Measurements from ENCODE around the gene EMID1. TPM values are rescaled to one million over a fixed set of nuclear protein-coding genes. Genes with fewer than 3 reads are reported as not detected.

Gene EMID1
- total RNA-seq, result 0.14 and 0.51 TPM in 2 replicates

DNA sequence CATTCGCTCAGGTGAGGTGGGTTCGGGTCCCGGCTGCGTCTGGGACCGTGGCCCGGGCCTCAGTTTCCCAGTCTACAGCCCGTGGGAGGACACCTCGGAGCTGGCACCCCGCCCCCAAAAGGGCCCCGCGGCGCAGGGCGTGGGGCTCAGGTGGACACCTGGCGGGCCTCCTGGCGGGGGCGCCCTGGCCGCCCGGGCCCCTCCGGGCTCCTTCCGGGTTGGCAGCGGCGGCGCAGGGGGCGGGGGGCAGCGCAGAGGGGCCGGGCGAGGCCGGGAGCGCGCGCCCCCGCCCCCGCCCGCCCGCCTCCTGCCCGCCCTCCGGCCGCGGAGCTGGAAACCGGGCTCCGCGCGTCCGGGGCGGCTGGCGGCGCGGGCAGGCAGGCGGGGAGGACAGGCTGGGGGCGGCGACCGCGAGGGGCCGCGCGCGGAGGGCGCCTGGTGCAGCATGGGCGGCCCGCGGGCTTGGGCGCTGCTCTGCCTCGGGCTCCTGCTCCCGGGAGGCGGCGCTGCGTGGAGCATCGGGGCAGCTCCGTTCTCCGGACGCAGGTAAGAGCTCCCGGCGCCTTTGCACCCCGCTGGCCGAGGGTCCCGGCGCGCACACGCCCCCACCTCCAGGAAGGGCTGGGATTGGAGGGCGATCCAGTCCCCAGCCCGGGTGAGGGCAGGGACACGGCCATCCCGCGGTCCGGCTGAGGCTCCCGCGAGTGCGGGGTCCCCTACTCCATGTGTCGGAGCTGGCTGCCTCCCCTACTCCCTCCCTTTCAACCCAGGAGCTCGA, at the start of gene EMID1:
EMID1 (plus strand) TSS at position 303 of the 778 bp plus-strand sequence; CDS start at position 446, 143 bp downstream.

GRCh38 chr22:29267858-29268510, 62.3 kb downstream of the EMID1 start, which contains the start of the genes EWSR1 and RHBDD3:
TSS of gene EWSR1 (plus strand) at chr22:29268268. CDS start at chr22:29268337, 69 bp downstream.
TSS of gene RHBDD3 (minus strand) at chr22:29267981. CDS start at chr22:29265626, 2,355 bp downstream.

DNA sequence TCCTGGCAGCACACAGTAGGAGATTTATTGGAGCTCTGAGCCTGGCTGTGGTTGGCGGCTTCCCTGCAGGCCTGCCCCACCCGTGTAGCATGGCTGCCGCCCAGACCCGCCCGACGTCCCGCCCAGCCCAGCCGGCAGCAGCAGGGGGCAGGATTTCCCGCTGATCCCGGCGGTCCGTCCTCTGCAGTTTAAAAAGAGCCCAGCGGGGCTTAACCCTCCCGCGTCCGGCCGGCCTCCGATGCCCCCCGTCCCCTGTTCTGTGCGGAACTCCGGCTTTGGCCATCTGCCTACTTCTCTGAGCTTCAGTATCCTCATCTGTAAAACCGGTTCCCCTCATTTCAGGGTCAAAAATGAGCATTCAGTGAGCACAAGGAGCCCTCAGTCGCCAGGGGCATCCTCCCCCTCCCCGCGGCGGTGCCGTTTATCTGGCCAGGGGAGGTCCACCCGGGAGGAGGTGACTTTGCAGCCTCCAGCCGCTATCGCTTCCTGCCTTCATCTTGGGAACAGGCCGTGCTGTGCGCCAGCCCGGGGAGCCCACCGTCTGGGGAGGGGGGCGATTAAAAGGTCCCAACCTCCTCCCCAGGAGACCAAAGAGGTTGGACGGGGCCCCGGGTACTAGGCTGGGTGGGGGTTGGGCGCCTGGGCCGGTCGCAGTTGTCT, 100.6 kb downstream of the EMID1 start, which contains the start of gene GAS2L1:
GAS2L1 (plus strand) TSS at position 476 of the 660 bp plus-strand sequence. CDS start 1,456 bp downstream, outside the sequence.

Other genes starting within 250 kb of the EMID1 start
- not detected in 2 replicates for gene C22orf31, start 144.1 kb upstream of the EMID1 start, total RNA-seq
- 16.2 and 30.4 TPM in 2 replicates for gene KREMEN1, start 132.9 kb upstream of the EMID1 start, total RNA-seq
- 24.5 and 29.8 TPM in 2 replicates for gene RHBDD3, start 62.1 kb downstream of the EMID1 start, total RNA-seq
- gene EWSR1, start 62.4 kb downstream of the EMID1 start, total RNA-seq, result 195 and 260 TPM in 2 replicates
- 25.3 and 29.8 TPM in 2 replicates for gene GAS2L1, start 100.8 kb downstream of the EMID1 start, total RNA-seq
- not detected in 2 replicates for gene RASL10A, start 109.8 kb downstream of the EMID1 start, total RNA-seq
- gene AP1B1, start 182.7 kb downstream of the EMID1 start, total RNA-seq, result 112 and 129 TPM in 2 replicates
- not detected in 2 replicates for gene RFPL1, start 232.7 kb downstream of the EMID1 start, total RNA-seq

Measured in airway epithelial cell (primary cell).